Stimulated activated CD8-positive, alpha-beta memory T cell treated with anti-CD3 and anti-CD28 coated beads, Interleukin-4, amount 100 ng/mL, for 24 hours (primary cell): ENCODE data around the gene SHMT2.
A peak's percentile ranks its signal among the peaks of the same experiment; 100 is the strongest.
"Not testable (repeated sequence)": the region's sequence is repeated elsewhere in the genome, so short reads cannot be mapped to it uniquely, and the experiment has no call there.

Source experiments
- DNase-seq: peaks from one replicate; pipeline ENCODE4 v3.0.0-alpha.2; 2020; ENCODE audit warnings: low read depth

SHMT2 gene

DNA sequence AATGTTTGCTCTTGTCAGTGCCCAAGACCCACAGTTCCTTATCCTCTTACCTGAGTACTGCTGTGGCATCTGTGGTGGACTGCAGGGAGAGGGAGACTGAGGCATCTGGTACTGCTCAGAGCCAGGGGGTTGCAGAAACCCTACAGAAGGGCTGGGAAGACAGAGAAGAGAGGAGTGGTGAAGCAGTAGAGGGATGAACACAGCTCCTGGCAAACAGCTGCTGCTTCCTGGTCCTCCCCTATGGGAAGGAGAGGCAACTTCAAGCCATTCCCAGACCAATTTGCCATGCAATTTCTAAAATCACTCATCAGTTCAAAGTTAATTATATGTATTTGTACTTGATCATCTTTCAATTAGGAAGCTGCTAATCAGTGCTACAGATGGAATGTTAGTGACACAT lies 37.2 kb downstream of the SHMT2 start:
- no peak for DNase-seq

DNA sequence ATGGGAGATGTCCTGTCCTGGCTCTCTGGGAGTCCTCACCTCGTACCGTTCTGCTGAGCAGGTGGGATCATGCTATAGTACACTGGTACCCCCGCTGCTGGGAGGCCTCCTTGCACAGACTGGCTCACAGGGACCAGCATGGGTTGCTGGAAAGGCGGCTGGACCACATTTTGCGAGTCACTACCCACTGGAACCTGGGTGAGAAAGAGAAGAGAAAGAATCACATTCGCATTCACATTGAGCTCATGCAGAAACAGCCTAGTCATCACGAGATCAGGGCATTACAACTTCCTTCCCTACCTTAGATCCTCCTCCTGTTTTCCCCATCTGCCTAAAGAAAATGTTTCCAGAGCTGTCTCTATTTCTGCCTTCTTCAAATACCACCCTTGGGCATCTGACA lies 38.8 kb downstream of the SHMT2 start:
- no peak for DNase-seq

DNA sequence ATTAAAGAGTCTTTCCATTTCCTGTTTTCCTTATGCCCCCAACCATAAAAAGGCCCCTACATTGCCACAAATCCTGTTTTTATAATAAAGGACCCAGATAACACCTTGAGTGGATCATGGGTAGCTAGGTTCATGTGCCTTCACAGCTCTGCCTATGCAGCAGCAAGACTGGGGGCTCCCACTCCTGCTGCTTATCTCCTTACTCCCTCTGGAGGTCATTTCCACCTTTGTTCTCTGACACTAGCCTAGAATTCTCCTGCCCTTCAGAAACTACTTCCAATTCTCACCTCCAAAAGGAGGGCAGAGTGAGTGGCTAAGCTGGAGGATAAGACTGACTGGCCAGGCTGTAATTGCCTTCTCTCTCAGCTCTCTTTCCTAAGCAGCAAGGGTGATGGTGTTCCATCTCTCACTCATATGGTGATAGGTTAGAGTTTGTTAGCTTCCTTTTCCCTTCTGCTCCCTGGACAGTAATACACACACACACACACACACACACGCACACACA lies 41.5 kb downstream of the SHMT2 start:
- DNase-seq: no peak

DNA sequence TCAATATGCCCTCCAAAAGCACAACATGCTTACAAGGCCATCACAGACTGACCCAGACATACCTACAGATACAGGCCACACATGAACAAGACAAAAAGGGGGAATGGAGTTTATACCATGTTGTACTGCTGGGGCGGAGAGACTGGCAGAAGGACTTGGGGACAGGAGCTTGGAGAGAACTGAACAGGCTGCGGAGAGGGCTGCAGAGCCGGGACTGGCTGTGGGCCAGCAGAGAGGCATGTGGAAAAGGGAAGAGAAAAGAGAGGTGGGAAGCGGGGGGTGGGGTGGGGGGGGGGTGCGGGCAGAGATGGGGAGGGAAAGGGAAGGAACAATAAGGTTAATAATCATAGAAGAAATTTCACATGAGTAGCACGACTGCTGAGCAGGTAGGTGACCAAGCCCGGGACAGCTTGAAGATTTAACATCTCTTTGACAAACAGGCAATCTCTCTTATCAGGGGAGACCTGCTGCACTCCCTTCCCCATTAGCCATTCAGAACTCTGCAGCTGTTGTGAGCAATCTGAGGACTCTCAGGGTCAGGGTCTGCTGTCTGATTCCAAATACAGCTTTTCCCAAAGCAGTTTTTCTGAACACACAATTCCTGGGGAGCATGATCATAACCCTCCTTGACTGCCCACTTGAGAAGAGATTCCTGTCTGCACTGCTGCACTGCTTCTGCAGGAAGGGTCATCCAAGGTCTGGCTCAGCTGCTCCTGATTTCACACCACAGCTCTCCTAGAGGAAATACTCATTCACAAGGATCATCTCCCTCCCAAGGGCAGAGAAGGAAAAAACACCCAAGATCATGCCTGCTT lies 43.0 kb downstream of the SHMT2 start:
- DNase-seq: no peak

DNA sequence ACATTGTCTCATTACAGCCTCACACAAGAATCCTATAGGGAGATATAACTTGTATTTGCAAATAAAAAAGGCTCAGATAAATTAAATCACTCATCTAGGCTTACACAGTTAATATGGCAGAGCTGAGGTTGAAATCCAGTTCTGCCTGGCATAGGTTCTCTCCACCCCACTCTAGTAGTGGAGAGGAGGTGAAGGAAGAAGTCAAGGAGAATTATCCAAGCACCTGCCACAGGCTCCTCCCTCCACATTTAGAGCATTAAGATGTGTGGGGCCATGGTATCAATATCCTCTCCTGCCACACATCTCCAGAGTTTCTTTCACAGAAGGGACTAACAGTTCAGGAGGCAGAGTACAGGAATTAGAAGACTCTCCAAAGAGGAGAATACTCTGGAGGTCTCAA lies 44.0 kb downstream of the SHMT2 start:
- no peak for DNase-seq

DNA sequence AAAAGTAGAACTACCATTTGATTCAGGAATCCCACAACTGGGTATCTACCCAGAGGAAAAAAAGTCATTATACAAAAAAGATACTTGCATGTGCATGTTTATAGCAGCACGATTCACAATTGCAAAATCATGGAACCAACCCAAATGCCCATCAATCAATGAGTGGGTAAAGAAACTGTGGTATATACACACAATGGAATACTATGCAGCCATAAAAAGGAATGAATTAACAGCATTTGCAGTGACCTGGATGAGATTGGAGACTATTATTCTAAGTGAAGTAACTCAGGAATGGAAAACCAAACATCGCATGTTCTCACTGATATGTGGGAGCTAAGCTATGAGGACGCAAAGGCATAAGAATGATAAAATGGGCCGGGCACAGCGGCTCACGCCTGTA lies 46.7 kb downstream of the SHMT2 start:
- DNase-seq: not testable (repeated sequence)

DNA sequence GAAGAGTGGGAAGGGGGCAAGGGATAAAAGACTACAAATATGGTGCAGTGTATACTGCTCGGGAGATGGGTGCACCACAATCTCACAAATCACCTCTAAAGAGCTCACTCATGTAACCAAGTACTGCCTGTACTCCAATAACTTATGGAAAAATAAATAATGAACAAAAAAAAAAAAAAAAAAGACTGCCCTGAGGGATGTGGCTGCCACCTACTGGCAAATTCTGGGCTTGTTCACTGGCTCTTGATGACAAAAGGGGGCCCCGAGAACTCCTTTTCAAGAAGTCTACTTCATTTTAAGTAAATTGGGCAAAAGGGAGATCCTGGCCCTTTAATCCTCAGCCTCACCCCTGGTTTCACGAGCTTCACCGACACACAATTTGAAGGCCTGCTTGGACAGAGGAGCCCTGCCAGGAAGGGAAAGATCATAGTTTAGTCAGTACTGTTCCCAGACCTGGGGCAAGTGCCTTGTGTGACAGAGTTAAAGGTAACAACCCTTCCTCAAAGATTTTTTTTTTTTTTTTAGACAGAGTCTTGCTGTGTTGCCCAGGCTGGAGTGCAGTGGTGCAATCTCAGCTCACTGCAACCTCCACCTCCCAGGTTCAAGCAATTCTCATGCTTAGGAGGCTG lies 47.5 kb downstream of the SHMT2 start:
- no peak for DNase-seq

DNA sequence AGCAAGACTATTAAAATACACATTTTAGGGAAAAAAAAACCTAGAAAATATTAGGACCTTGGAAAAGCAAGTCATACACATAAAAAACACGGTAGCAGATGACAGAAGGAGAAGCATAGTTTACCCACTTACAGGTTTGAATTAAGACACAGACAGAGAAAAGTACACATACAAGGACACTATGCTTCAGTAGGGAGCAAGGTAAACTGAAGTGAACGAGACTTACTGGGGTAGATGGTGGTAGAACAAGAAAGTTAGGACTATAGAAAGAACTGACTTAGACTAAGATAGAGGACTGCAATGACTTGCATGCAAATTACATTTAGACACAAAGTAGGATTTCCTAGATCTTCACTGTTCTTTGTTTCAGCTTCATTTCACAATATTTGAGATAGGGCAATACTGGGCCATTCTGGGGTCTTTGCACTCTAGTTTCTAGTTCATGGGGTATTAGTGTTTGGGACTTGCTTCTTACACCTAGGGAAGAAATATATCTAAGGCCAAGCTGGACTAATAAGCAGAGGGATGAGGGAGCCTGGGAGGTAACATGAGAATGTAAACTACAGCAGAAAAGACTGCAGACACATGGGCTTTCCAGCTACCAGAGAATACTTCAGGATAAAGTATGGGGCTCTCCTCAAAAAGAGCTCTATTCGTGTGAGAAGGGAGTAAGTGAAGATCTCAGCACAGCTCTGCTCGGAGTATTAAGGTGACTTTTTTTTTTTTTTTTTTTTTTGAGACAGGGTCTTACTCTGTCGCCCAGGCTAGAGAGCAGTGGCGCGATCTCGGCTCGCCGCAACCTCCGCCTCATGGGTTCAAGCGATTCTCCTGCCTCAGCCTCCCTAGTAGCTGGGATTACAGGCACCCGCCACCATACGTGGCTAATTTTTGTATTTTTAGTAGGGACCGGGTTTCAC lies 49.2 kb downstream of the SHMT2 start:
- no peak for DNase-seq

DNA sequence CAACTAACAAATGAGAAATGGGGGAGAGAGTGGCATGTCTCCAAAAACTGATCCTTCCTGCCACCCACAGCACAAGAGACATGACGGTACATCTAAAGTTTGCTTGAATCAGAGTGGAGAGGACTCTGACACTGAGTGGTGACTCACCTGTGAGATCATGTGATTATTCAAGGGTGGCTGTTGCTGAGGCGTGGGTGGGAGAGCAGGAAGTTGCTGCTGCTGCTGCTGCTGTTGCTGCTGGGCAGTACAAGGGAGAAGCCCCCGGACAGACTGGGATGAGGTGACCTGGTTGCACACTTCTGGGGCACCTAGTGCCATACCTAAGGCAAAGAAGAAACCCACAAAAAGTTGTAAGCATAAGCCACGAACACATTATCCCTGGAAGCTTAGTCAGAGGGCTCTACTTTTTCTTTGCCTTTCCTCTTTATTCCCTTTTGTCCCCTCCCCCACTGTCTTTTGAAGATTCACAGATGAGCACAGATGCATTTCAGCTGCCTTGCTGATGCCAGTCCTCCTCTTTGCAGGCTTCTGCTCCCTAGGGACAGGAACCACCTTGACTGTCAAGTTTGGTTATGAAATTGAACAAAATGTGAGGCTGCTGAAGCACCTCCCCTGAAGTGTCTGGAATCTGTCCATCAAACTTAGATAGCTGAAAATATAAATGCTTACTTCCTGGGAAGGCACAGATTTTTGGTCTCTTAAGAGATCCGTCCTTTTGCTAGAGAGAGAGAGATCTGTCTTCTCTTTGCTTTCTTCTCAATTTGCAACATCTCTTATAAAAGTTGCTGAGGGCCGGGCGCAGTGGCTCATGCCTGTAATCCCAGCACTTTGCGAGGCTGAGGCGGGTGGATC lies 50.9 kb downstream of the SHMT2 start:
- DNase-seq: peak; percentile 53

DNA sequence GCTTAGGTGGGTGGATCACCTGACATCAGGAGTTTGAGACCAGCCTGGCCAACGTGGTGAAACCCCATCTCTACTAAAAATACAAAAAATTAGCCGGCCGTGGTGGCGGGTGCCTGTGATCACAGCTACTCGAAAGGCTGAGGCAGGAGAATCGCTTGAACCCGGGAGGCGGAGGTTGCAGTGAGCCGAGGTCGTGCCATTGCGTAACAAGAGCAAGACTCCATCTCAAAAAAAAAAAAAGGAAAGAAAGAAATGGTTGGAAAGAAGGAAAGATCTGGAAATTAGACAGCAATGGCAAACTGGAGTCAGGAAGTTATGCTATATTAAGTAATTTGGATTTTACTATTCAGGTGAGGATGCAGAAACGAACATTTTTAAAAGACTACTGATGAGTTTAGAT lies 52.6 kb downstream of the SHMT2 start:
- not testable (repeated sequence) for DNase-seq
